Stimulated activated CD8-positive, alpha-beta memory T cell treated with anti-CD3 and anti-CD28 coated beads, Interleukin-15, amount 100 ng/mL, for 4 hours (primary cell): ENCODE measurements around the gene AHCYL2.
"Not testable (repeated sequence)": the region's sequence is repeated elsewhere in the genome, so short reads cannot be mapped to it uniquely, and the experiment has no call there.

Experiments used
- DNase-seq, 2 donors: peaks; one replicate each; pipeline ENCODE4 v3.0.0-alpha.2; 2020; ENCODE audit warnings: low read depth in 2 of 2

AHCYL2 gene

GRCh38 chr7:129285111-129285510, 60.3 kb downstream of the AHCYL2 start:
- DNase-seq: no peak

DNA sequence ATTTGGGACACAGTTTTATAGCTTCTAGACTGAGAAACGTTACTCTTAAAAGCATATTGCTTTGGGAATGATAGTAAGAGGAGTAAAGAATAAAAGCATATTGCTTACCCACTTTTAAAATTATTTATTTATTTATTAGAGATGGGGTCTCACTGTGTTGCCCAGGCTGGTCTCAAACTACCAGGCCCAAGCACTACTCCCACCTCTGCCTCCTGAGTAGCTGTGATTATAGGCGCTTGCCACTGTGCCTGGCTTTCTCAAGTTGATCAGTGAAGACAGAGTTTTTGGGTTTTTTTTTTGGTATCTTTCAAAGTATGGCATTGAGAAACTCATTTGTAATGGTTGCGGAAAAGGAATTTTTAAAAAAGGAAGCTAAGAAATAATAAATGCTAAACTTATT, 68.0 kb downstream of the AHCYL2 start:
- DNase-seq: no peak

DNA sequence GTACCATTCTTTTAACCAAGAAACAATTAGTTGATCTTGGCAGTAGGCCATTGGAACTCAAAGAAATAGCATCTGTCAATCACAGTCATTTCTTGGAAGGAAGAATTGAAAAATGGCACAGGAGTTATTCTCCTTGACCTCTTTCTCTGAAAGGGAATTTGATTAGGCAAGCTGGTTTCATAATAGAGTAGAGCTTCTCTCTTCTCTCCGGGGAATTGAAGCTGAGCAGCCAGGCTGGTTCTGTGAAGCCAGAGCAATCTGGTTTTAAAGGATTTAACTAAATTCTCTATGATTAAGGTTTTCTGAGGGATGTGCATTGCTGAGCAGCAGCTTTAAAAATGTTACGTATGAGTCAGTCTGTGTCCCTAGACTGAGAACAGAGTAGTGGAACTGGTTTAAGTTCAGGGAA, 70.2 kb downstream of the AHCYL2 start:
- no peak for DNase-seq

- DNase-seq: peak in 1 of 2 donors; percentile 5
Measured at GRCh38 chr7:129298268-129298893, 73.6 kb downstream of the AHCYL2 start.

- DNase-seq: no peak
Measured at GRCh38 chr7:129299889-129300288, 75.1 kb downstream of the AHCYL2 start.

- not testable (repeated sequence) for DNase-seq
Measured at GRCh38 chr7:129300299-129300698, 75.5 kb downstream of the AHCYL2 start.

DNA sequence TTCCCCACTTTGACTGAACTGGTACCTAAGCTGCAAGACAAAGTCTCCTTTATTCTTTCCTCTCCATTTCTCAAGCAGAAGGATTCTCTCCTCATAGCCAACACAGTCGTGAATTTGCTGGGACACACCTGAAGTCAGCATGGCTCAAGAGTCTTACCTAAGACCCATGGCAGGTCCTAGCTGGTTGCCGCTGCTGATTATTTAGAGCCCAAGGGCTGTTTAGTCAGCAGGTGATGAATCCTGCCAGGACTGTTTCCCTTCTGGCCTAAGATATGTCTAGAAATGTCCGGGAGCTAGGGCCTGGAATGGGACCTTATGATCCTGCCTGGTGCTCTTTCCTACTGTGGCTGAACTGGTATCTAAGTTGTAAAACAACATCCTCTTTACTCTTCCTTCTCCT, 82.8 kb downstream of the AHCYL2 start:
- no peak for DNase-seq

DNA sequence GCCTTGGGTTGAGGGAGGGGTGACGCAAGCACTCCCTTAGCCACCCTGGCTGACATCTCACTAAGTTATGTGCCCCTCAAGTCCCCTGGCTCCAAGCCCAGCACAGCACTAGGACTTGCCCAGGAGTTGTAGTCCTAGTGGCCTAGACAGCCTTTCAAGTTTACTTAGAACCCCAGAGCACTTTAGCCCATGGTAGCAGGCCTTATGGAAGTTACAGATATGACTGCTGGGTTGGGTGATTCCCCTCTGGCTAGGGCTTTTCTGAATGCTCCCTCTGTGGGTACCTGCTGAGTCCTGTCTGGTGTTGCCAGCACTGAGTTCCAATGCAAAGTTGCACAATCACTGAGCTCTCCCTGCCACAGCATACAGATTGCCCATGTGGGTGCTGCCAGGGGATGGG, 83.2 kb downstream of the AHCYL2 start:
- DNase-seq: no peak

DNA sequence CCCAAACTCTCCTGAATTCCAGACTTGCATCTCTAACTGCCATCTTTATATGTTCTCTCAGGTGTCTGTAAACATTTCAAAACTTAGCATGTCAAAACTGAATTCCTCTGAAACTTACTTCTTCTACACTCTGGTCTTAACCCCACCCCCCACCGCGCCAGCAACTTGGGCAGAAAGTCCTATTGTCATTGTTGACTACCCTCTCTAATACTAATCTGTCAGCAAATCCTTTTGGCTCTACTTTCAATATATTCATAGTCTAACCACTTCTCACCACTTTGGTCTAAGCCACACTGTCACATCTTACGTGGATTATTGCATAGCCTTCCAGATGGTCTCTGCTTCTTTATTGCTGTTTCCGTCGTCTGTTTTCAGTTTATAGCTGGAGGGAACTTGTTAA, 86.6 kb downstream of the AHCYL2 start:
- no peak for DNase-seq

DNA sequence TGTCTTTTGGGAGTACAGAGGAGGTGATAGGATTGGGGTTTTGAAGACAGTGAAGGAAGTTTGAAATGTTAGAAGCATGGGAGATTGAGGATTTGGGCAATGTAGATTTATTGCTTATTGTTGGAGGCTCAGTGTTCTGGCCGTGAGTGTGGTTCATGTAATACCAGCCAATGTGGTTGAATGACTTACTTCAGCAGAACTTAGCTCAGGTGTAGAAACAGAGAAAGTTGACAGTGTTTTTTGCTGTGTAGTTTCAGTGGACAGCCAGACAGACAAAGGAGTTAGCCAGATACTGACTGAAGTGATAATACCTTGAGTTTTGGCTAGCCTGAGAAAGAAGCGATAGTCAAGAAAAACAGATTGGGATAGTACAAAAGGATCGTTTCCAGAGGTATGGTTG, 88.5 kb downstream of the AHCYL2 start:
- DNase-seq: no peak

- no peak for DNase-seq
Measured at GRCh38 chr7:129315960-129316359, 91.1 kb downstream of the AHCYL2 start.

DNA sequence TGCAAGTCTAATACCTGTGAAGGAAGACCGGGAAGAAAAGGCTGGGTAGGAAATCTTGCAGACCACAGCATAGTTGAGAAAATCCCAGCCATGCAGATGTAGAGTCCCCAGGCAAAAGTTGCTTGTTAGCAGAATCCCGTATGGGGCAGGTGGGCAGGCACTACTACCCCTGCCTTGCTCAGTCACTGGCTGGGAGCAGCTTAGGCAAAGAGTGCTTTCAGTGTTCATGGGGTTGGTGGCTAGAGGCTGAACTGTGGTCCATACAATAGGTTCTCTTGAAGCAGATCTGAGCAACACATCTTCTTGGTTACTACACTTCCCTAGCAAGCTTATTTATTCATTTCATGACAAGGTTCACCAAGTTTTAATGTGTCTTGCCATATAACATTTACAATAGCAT, 92.6 kb downstream of the AHCYL2 start:
- DNase-seq: no peak

GRCh38 chr7:129327076-129327475, 102.2 kb downstream of the AHCYL2 start:
- DNase-seq: no peak

GRCh38 chr7:129332254-129333035, 107.6 kb downstream of the AHCYL2 start:
- no peak for DNase-seq

DNA sequence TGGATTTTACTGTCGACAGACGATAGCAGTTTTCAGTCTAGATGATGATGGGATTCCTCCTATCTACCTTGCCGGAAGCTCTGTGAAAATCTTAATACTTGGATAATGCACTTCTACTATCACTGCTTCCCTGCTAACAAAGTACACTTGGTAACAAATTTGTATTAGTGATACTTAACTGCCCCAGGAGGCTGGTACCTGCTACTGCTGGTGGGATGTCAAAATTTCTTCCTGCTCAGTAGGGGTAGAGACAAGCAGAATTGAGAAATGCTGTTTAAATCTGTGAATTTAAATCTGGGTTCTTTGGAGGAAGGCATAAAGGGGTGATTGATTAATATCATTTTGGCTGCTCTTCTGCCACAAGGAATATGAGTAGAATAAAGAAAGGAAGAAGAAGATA, 109.6 kb downstream of the AHCYL2 start:
- DNase-seq: no peak

DNA sequence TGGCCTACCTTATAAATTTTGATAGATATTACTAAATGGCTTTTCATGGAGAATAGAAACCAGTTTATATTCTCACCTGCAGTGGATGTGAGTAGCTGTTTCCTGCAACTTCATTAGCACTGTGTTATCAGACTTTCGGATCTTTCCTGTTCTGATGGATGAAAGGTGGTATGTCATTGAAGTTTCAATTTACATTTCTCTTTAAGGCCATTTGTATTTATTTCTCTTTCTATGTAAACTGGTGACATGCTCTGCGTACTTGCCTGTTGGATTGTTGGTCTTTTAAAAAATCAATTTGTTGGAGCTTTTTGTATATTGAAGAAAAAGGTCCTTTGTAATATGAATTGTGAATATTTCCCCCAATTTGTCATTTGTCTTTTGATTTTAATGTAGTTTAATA, 113.6 kb downstream of the AHCYL2 start:
- DNase-seq: no peak

- no peak for DNase-seq
Measured at GRCh38 chr7:129341212-129341611, 116.4 kb downstream of the AHCYL2 start.

DNA sequence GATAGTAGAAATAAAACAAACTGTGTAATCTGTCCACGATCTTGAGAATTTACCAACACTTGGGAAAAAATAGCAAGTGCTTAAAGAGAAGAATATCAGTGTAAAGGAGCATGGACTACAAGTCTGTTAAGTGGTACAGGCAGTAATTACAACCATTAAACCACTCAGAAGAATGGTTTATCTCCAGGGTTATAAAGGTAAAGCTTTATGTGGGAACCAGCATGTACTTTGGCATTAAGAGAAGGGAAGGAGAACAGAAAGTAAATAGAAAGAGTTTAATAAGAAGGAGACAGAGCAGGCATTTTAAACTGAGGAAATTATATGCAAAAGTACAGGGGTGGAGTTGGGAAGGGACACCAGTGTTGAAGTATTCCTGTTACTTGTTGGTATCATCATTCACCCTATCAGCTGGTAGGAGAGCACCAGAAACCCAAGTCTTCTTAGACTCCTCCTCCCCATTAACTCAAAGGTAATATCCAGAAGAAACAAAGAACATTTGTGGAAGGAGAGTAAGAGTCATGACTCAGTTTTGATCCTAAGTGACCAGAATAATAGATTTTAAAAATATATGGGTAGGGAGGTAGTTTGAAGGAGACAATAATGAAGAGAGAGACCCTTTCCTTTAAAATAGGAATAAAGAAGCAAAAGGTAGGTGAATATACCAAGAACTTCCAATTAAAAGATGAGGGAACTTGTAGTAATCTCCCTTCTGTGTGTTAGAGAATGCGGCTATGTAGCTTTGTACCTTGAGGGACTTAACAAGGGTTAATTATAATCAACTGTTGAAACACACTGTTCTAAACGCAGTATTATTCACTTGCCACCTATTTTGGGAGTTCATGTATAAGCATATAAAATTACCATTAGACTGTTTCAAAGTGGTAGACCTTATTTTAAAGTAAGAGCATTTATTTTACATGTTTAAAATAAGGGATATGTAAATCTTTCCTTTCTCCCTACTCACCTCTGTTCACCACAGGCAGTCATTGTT, 117.3 kb downstream of the AHCYL2 start:
- no peak for DNase-seq

GRCh38 chr7:129343099-129343700, 118.4 kb downstream of the AHCYL2 start:
- no peak for DNase-seq

DNA sequence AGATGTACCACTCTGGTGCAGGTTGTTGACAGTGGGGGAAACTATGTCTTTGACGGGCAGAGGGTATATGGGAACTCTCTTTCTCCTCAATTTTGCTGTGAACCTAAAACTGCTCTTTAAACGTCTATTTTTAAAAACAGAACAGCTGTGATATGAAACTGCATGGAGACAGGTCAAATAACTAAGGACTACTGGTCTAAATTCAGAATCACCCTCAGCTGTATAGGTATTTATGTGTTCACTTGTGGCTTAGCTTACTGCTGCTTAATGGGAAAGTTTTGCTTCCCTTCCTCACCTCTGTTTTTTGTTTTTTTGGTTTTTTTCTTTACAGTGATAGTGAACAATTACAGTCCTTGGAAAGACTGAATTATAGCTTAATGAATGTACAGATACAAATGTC, 122.5 kb downstream of the AHCYL2 start:
- DNase-seq: no peak

- DNase-seq: no peak
Measured at GRCh38 chr7:129348023-129348740, 123.4 kb downstream of the AHCYL2 start.
